Measurements from ENCODE around the gene KRTDAP.

Gene KRTDAP

GRCh38 chr19:35512831-35513627, 22.8 kb upstream of the KRTDAP start:
- DNase-seq = no peak

DNA sequence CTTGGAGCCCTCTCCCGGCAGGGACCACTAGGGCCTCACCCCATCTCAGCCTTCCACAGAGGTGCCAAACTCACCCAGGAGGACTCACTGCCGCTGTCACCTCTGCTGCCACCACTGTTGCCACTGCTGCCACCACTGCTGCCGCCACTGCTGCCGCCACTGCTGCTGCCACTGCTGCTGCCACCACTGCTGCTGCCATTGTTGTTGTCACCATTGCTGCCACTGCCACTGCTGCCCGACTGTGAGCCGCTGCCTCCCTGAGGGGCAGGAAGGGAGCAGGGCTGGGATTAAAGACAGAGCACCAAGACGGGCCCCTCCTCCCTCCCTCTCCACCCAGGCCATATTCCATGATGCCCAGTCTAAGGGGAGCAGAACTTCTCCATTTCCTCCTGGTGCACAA, 21.1 kb upstream of the KRTDAP start:
- DNase-seq = no peak

DNA sequence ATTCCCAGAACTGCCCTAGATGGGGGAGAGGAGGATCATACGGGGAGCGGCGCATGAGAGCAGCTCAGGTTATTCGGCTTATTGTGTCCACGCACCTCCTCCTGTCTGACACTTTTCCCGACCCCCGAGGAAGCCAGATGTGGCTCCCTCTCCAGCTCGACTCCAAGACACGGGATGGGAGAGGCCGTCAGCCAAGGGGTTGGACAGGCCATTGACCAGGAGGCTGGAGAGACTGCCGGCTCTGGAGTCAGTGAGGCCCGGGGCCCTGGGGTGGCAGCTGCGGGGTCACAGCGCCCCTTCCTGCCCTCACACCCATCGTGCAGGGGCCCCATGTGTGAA, 20.3 kb upstream of the KRTDAP start:
- no peak for DNase-seq

DNA sequence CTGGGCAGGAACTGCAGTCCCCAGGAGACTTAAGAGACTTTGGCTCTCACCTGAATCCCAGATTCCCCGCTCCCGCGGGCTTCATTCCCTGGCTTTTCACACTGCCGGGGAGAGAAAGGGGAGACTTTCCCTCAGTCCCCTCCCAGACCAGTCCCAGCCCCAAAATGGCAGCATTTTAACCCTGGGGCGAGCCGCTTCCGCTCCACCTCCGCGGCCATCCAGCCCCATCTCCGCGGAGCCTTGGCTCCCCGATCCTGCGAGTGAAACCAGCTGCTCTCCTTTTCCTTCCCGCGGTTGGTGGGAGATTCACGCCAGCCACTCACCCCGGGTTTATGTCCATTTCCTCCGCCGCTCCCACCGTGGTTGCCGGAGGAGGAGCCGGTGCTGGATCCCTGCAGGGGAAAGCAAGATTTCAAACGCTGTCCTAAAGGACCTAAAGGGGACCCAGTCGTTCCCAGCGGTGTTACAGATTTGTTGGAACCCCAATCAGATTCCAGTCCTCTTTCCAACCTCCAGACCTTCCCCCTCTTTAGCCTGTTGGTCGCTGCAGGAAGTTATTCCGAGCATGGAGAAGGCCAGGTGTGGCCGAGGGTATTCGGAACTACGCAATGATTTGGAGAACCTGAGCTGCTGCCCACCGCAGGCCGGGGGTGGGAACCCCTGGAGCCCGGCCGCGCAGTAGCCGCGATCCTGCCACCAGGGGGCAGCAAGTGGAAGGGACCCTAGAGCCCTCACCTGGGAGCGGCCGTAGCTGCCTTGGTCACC, 19.8 kb upstream of the KRTDAP start:
- DNase-seq = no peak

GRCh38 chr19:35509018-35509652, 18.9 kb upstream of the KRTDAP start:
- no peak for DNase-seq

GRCh38 chr19:35508129-35508528, 17.9 kb upstream of the KRTDAP start:
- DNase-seq = no peak

DNA sequence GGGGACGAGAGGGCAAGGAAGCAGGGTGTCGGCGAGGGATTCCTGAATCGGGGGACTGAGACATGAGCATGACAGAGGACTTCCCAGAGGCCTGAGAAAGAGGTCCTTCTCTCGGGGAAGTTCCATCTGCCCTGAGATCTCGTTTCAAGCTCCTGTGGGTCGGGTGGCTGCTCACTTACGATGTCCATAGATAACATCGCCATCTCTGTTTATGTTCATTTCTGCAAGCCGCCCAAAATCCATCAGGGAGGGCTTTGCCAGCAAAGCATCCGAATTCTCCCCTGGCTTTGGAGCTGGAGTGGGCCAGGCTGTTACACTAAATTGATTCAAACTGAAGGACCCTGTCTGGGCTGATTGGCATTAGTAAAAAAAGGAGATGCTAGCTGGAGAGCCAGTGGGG, 17.3 kb upstream of the KRTDAP start:
- no peak for DNase-seq

GRCh38 chr19:35506011-35506410, 15.7 kb upstream of the KRTDAP start:
- no peak for DNase-seq

DNA sequence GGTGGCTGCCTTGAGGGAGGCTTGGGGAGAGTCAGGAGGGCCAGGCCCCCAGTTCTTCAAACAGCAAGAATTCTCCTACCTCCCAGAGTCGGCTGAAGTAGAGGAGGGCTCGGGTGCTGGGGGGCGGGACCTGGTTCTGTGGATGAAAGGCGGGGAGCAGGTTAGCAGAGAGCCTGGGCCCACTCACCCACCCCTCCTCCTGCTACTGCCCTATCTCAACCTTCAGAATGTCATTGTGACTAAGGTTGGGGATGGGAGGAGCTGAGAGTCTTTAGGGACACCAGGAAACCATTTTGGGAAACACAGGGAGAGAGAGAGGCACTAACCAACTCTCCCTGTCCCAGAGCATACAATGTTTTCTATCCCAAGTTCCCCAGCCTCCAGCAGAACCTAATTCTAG, 12.5 kb upstream of the KRTDAP start:
- no peak for DNase-seq

DNA sequence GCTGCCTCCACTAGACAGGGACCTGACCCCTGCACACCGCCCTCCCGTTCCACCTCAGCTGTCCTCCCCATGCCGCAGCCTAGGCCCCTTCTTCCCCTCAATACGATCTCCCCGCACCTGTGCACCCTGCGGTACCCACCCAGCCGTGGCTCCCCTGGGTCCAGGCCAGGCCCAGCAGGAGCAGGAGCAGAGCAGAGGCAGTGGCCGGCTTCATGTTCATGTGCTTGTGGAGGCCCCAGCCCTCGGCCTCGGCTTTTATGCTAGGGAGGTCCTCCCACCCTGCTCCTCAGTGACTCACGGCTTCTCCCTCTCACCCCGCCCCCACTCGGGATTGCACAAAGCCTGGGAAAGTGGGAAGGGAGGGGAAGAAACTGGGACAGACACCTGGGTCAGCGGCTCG, 11.4 kb upstream of the KRTDAP start:
- DNase-seq = no peak

DNA sequence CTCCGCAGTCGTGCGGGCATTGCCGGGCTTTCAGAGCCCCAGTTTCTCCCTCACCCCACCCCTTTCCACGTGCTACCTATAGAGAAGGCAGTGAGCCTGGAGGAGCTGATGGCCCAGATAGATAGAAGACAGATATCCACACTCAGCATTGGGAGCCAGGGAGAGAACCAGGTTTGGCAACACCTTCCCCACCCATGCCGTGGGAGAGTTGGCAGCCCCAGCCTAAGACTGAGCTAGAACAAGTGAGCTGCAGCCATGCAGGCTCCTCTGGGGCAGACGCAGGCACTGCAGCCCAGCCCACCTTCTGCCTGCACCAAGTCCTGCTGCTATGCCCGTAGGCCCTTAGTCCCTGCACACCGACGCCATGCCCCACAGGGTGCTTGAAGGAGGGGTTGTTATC, 10.3 kb upstream of the KRTDAP start:
- no peak for DNase-seq

DNA sequence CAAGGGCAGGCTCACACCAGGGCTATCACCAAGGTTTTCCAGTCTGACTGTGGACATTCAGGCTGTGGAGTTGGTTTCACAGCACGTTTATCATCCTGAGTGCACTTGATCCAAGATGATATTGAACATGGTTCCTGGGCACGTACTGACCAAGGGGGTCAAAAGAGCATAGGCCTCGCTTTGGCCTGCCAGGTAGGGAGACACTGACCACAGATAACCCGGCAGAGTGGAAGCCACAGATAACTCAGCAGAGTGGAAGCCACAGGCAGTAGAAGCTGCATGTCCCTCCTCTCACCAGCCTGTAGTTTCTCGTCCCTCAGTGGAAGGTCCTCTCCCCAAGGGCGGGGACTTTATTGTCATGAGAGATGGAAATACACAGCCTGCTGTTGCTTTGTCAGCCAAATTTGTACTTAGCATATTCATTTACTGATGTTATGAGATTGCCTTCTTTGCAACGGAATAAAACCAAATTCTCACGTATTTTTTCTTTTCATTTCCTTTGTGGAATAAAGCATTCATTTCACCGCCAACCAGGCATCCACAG, 8.8 kb upstream of the KRTDAP start:
- DNase-seq = no peak

- no peak for DNase-seq
Measured at GRCh38 chr19:35498220-35498619, 8.0 kb upstream of the KRTDAP start.

- no peak for DNase-seq
Measured at GRCh38 chr19:35497406-35497805, 7.1 kb upstream of the KRTDAP start.

DNA sequence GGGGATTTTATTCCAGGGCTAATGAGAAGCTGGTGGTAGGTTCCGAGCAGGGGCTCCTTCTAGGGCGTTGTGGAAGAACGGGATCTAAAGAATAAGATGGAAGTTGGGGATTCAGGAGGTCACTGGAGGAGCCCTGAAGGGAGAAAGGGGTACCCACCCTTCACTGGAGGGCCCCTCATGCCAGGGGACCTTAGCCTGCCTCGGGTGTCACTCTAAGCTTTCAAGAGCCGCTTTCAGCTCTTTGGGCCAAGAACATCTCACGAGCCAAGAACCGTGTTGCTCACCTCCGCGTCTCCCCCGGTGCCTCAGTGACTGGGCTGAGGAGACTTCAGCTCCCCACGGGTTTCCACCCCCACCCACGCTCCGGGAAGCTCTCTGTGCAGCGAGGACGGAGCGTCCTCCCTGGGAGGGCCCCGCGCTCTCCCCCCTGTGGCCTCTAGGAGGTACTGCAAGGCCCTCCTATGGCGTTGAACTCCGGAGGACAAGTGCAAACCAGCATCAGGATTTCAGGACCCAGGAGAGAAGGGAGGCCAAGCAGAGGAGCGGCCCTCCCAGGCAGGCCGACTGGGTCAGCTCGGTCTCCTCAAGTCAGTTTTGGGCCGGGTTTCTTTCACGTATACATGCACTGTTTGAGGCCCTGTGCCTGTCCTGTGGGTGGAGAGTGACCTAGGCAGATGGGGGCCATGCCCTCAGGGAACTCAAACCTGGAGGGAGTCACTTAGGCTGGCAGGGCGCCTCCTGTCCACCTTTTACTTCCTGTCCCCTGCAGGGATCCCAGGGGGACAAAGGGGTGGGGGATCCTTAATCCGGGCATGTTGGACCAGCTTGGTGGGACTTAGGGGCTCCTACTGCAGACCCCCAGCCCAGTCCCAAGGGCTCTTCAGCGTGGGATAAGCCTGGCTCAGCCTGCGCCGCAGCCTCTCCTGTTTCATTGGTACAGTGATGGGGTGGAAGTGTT, 5.1 kb upstream of the KRTDAP start:
- no peak for DNase-seq

GRCh38 chr19:35493971-35494370, 3.7 kb upstream of the KRTDAP start:
- DNase-seq = no peak

GRCh38 chr19:35491836-35492360, 1.6 kb upstream of the KRTDAP start:
- DNase-seq = no peak

DNA sequence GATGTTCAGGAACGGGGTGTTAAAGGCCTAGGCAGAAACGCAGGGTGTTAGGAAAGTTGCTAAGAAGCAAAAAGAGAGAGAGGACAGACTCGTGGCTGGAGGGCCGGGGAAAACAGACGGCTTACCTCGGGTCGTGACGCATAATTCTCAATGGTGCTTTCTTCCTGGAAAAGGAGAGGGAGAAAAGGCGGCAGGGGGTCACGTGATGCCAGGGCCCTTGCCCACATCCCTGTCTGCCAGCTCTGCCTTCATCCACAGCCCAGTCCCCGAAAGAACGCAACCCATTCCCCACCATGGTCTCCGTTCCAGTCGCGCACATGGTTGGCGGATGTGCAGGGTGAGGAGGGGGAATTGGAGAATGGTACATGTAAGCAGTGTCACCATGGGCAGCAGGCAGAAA, 1.6 kb downstream of the KRTDAP start:
- no peak for DNase-seq

DNA sequence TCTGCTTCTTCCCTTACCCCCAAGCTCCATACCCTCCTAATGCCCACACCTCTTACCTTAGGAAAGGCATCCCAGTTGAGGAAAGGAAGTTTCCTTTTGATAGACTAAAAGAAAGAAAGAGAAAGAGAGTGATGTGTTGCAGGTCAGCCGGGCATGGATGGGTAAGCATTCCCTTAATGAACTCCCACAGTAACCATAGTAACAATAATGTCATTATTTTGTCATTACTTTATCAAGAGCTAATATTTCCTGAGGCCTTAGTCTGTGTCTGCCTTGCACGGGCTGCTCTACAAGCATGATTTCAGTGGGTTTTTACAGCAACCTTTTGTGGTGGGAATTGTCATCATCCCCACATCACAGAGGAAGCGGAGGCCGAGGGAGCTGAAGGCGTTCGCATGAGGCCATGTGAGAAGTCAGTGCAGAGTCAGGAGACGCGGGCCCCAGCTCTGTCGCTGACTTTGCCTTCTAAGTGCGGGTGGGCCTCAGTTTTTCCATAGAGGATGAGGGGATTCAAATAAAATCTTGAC, 2.5 kb downstream of the KRTDAP start:
- DNase-seq = no peak

DNA sequence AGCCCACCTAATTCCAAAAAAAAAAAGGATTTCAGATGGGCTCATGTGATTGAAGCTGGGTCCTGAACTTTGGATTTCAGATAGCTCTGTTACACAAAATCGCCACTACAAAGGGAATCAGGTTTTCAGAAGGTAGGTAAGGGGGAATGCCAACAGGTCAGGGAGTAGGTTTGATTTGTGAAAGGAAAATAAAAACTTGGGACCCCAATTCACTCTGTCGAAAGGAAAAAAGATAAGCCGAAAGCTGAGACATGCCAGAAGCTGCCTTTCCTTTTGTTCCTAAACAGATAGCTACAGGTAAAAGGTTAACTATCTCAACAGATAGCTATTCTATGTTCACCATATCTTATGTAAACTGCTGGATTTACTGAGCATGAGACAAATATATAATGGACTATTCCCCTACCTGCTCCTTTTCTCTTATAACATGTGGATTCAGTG, 4.0 kb downstream of the KRTDAP start:
- DNase-seq = no peak

DNA sequence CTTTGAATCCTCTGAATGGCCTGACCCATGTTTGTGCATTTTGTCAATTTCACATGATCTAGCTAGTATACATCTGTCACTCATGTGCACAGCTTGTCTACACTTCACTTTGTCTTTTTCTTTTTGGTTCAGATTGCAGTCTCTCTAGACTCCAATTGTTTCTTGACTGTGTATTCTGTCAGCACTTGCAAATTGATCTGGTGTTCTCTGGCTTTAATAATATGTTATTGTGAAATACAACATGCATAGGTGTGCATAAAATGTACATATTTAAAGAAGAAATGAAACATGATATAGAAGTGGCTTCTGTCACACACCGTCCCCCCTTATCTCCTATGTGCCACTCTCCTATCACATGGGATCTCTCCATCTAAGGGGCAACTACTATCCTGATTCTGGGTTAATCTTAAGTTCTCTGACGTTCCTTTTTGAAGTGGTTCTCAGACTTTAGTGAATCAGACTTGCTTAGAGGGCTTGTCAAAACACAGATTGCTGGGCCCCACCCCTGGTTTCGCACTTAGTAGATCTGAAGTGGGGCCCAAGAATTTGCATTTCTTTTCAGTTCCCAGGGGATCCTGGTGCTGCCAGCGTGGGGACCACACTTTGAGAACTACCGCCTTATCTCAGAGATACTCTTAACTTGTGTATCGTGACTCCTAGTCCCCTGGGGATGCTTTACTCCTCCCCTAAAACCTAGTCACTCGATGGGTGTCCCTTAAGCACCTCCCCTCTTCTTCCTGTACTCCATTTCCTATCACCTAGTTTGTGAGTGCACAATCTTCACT, 5.8 kb downstream of the KRTDAP start:
- DNase-seq = no peak

Data from NCI-H187 treated with DMSO at 0.1 percent for 48 hours (cell line).